Bronchial epithelial cell (primary cell): ENCODE results near the gene SHISA9. TPM values are rescaled to one million over a fixed set of nuclear protein-coding genes. Genes with fewer than 3 reads are reported as not detected.

Source experiments
- DNase-seq: peaks from one replicate; pipeline ENCODE4 v3.0.0-alpha.2; 2010; ENCODE audit warnings: low read depth
- FAIRE-seq: peaks from 2 replicates; lab custom pipeline; 2011; peaks lifted over from hg19 to GRCh38; lab: Jason Lieb, UNC
- H3K27me3 ChIP-seq: 2 replicates; pipeline ENCODE4 v1.5.1; 2011; ENCODE audit warnings: low read length; ENCODE audit not compliant: control insufficient read depth, insufficient read depth
- H3K36me3 ChIP-seq: 2 replicates; pipeline ENCODE4 v1.5.1; 2011; ENCODE audit warnings: low read length; ENCODE audit not compliant: control insufficient read depth, insufficient read depth
- H3K4me3 ChIP-seq: 2 replicates; pipeline ENCODE4 v1.5.1; 2011; ENCODE audit warnings: mild to moderate bottlenecking, low read depth, low read length, control low read depth
- total RNA-seq: library from RNA; depleted of rRNA; stranded (reverse); fragments of >200 nt; gene quantifications from 2 replicates; pipeline ENCODE4 v1.2.1, GENCODE V29; 2014
- TF ChIP-seq, protein P1 (sequence below): IDR thresholded peaks from 2 replicates; pipeline ENCODE4 v1.5.1; 2011; ENCODE audit warnings: mild to moderate bottlenecking, moderate library complexity, low read length, control low read depth, inconsistent platforms; ENCODE audit not compliant: insufficient read depth, severe bottlenecking

The SHISA9 gene
- total RNA-seq, 1 donor from 2014 or later: under 0.01 TPM

DNA sequence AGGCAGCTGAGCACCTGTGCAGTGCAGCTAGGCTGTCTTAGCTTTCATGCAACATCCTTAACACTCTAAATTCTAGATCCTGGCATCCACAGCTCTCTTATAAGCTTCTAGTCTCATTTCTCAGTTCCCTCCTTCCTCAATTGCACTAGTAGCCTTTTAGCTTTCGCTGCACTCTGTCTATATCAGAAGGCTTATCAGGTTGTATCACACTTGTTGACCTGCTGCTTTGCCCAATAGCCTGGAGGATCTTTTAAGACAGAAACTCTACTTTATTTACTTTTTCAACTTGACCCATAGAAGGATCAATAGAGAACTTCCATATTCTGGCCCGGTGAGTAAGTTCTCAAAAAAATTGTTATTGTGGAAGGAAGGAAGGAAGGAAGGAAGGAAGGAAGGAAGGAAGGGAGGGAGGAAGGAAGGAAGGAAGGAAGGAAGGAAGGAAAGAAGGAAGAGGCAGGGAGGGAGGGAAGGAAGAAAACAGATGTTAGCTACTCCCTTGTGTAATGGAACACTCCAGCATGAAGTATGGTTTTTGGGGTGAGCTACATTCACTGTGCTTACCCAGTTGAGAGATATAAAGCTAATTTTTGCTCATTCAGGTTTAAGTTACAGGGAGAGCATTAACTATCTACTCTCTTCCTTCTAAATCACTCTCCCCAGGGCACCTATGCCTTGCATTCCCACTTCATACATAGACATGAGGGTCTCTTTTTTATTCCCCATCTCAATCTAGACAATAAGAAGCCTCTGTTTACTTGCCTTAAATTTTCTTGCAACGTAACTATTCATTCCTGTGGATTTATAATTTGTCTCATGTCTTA lies 361.1 kb downstream of the SHISA9 start:
- no peak for FAIRE-seq
- TF ChIP-seq, protein P1, sequence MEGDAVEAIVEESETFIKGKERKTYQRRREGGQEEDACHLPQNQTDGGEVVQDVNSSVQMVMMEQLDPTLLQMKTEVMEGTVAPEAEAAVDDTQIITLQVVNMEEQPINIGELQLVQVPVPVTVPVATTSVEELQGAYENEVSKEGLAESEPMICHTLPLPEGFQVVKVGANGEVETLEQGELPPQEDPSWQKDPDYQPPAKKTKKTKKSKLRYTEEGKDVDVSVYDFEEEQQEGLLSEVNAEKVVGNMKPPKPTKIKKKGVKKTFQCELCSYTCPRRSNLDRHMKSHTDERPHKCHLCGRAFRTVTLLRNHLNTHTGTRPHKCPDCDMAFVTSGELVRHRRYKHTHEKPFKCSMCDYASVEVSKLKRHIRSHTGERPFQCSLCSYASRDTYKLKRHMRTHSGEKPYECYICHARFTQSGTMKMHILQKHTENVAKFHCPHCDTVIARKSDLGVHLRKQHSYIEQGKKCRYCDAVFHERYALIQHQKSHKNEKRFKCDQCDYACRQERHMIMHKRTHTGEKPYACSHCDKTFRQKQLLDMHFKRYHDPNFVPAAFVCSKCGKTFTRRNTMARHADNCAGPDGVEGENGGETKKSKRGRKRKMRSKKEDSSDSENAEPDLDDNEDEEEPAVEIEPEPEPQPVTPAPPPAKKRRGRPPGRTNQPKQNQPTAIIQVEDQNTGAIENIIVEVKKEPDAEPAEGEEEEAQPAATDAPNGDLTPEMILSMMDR: no peak
- Histone ChIP-seq H3K4me3 (no peak overlapping the region), H3K27me3 (no peaks in the 10 kb centered on the region), H3K36me3 (no peaks in the 10 kb centered on the region)
- no peak for DNase-seq

DNA sequence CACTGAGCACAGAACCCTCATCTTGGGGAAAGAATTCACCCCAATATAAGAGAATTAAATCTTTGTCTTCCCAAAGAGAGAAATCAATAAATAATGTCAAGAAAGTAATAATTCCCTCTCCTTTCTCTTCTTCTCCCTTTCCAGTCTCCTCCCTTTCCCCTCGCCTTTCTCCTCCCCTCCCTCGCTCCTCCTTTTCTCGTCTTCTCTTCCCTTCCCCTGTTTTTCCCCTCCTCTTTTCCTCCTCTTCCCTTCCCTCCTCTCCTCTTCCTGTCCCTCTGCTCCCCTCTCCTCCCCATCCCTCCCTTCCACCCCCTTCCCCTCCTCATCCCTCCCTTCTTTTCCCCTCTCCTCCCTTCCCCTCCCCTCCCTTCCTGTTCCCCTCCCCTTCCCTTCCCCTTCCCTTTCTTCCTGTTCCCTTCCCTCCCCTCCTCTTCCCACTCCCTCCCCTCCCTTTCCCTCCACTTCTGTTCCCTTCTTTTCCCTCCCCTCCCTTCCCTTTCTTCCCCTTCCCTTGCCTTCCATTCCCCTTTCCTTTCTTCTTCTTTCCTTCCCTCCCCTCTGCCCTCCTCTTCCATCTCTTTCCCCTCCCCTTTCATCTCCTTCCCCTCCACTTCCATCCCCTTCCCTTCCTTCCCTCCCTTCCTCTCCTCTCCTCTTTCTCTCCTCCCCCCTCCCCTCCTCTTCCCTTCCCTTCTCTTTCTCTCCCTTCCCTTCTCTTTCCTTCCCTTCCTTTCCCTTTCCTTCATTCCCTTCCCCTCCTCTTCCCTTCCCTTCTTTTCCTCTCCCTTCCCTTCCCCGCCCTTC lies 363.6 kb downstream of the SHISA9 start:
- H3K36me3 ChIP-seq: no peaks in the 10 kb centered on the region
- DNase-seq: no peak
- TF ChIP-seq, protein P1: no peak
- H3K27me3 ChIP-seq: no peaks in the 10 kb centered on the region
- no peak for FAIRE-seq
- H3K4me3 ChIP-seq: no peak overlapping the region

DNA sequence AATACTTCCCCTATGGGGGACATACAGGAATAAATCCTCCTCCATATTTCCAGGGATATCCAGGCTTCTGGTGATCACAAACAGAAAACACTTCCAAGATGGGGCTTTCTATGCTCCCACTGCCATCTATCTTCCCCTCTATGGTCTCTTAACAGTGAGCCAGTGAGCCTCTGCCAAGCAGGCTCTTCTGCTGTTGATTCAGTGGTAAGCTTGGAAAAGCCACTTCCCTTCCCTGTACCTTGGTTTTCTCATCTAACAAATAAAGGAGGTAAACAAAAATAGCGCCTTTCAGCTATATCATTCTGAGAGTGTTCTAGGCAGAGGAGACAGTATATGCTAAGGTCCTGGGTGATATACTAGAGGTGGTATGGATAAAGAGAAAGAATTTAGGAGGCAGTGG lies 368.0 kb downstream of the SHISA9 start:
- H3K27me3 ChIP-seq: no peaks in the 10 kb centered on the region
- no peak overlapping the region for H3K4me3 ChIP-seq
- TF ChIP-seq, protein P1: no peak
- no peaks in the 10 kb centered on the region for H3K36me3 ChIP-seq
- DNase-seq: no peak
- no peak for FAIRE-seq

DNA sequence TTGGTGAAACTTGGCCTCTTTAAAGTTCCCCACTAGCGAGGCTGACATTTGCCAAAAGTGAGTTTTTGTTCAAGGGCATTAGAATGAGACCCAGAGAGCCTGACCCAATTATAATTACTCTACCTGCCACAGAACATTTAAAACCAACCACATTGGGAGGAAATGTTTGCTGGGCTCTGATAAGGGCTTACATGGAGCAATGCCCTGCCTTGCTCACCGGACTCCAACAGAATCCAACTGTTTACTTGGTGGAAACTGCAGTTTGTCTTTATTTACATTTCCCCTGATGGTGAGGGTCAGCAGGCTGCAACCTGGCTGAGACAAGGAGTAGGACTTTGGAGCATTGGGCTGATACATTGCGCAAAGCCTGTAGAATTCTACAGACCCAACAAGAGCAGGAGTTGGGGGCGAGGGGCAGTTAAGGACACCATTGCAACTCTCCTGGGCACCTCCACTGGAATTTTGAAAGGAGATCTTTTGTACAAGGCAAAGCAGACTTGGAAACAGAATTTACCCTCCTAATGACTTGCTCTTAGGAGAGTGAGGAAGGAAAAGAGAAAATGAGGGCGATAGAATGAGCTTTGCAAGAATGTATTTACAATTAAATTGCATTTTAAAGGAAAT lies 368.6 kb downstream of the SHISA9 start:
- TF ChIP-seq, protein P1: no peak
- DNase-seq (no peak), FAIRE-seq (no peak)
- Histone ChIP-seq H3K27me3 (no peaks in the 10 kb centered on the region), H3K4me3 (no peak overlapping the region), H3K36me3 (no peaks in the 10 kb centered on the region)

DNA sequence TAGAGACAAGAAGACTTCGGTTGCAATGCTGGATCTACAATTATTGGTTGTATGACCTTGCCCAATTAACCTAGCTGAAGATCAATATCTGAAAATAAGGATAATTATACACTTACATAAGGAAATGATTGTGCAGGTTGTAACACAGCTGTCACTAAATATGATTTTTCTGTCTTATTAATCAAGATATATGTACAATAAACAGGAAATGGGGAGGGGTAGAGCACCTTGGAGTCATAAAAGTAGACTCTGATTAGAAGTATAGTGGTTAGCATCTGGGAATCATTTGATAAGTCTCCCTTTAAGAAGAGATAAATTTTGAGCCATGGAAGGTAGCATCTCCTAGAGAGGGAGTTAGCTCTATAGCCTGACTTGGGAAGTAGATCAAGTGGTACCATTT lies 369.2 kb downstream of the SHISA9 start:
- no peak for DNase-seq
- FAIRE-seq: no peak
- Histone ChIP-seq H3K27me3 (no peaks in the 10 kb centered on the region), H3K36me3 (no peaks in the 10 kb centered on the region), H3K4me3 (no peak overlapping the region)
- TF ChIP-seq, protein P1: no peak
